Hepatocyte (in vitro differentiated cells): ENCODE data around the gene TRIM39. TPM values are rescaled to one million over a fixed set of nuclear protein-coding genes. Genes with fewer than 3 reads are reported as not detected.

Experiments used
- DNase-seq: peaks from one replicate; pipeline ENCODE4 v3.0.0-alpha.2; 2016; ENCODE audit warnings: low spot score
- H2AFZ ChIP-seq: fragments of 200-600 bp; sonication (generic); 2 replicates; pipeline ENCODE4 v1.6.0; 2016; ENCODE audit warnings: antibody characterized with exemption, mild to moderate bottlenecking
- H3K27ac ChIP-seq: fragments of 200-600 bp; sonication (generic); 2 replicates; pipeline ENCODE4 v1.5.1; 2016; ENCODE audit warnings: mild to moderate bottlenecking
- H3K27me3 ChIP-seq: fragments of 200-600 bp; sonication (generic); 2 replicates; pipeline ENCODE4 v1.6.1; 2016
- H3K36me3 ChIP-seq: fragments of 200-600 bp; sonication (generic); replicated peaks from 2 replicates; pipeline ENCODE4 v1.5.1; 2016; ENCODE audit warnings: low read depth; ENCODE audit not compliant: insufficient read depth
- H3K4me1 ChIP-seq: fragments of 200-600 bp; sonication (generic); 2 replicates; pipeline ENCODE4 v1.5.1; 2016; ENCODE audit warnings: mild to moderate bottlenecking, moderate library complexity; ENCODE audit not compliant: insufficient read depth
- H3K4me2 ChIP-seq: fragments of 200-600 bp; sonication (generic); 2 replicates; pipeline ENCODE4 v1.6.0; 2016
- H3K4me3 ChIP-seq: fragments of 200-600 bp; sonication (generic); 2 replicates; pipeline ENCODE4 v1.5.1; 2016; ENCODE audit warnings: mild to moderate bottlenecking
- H3K79me2 ChIP-seq: fragments of 200-600 bp; sonication (generic); 2 replicates; pipeline ENCODE4 v1.6.0; 2017; ENCODE audit warnings: mild to moderate bottlenecking
- H3K9me2 ChIP-seq: fragments of 200-600 bp; sonication (generic); replicated peaks from 2 replicates; pipeline ENCODE4 v1.6.0; 2017; ENCODE audit warnings: mild to moderate bottlenecking; ENCODE audit not compliant: insufficient read depth
- H3K9me3 ChIP-seq: fragments of 200-600 bp; sonication (generic); 2 replicates; pipeline ENCODE4 v1.5.1; 2016; ENCODE audit warnings: low read depth, mild to moderate bottlenecking
- H4K20me1 ChIP-seq: fragments of 200-600 bp; sonication (generic); 2 replicates; pipeline ENCODE4 v1.6.0; 2016; ENCODE audit warnings: mild to moderate bottlenecking; ENCODE audit not compliant: insufficient read depth, poor library complexity, severe bottlenecking
- CTCF ChIP-seq: fragments of 200-600 bp; sonication (generic); IDR thresholded peaks from 2 replicates; pipeline ENCODE4 v1.5.1; 2016; ENCODE audit warnings: antibody characterized with exemption, mild to moderate bottlenecking; ENCODE audit not compliant: poor library complexity
- EZH2 ChIP-seq: fragments of 200-600 bp; sonication (generic); IDR thresholded peaks from 2 replicates; pipeline ENCODE4 v1.6.1; 2016; ENCODE audit warnings: antibody characterized with exemption, mild to moderate bottlenecking, borderline replicate concordance
- EZH2phosphoT487 ChIP-seq: fragments of 200-600 bp; sonication (generic); IDR thresholded peaks from one replicate; pipeline ENCODE4 v1.6.1; 2018; ENCODE audit warnings: antibody characterized with exemption, mild to moderate bottlenecking, low read depth, moderate library complexity; ENCODE audit not compliant: unreplicated experiment, severe bottlenecking
- WGBS: methylation state at CpG from one replicate; pipeline ENCODE4 v1.1.6; 2016; ENCODE audit warnings: low lambda C conversion rate; ENCODE audit errors: missing lambda C conversion rate; 5-methylcytosine and 5-hydroxymethylcytosine counted together
- polyA plus RNA-seq: library from polyadenylated mRNA; unstranded; fragments of >200 nt; fragmentation: Nextera tagmentation; extraction: Ambion mirVana; gene quantifications from 2 replicates; pipeline ENCODE4 v1.2.1, GENCODE V29; 2016
- total RNA-seq: library from RNA; depleted of rRNA; stranded (reverse); fragments of >200 nt; gene quantifications from 2 replicates; pipeline ENCODE4 v1.2.3, GENCODE V29; 2014

The TRIM39 gene
- total and polyA plus RNA-seq, 2 experiments from 2014 or later, result 7.8 to 8.8 TPM

GRCh38 chr6:30287139-30287538, 39.6 kb upstream of the TRIM39 start:
- Histone ChIP-seq H2AFZ (no peak overlapping the region), H3K4me2 (no peak overlapping the region), H3K4me1 (no peaks in the 10 kb centered on the region), H3K27ac (no peak overlapping the region), H3K79me2 (no peaks in the 10 kb centered on the region), H3K36me3 (no peaks in the 10 kb centered on the region), H3K9me2 (no peaks in the 10 kb centered on the region), H3K27me3 (no peaks in the 10 kb centered on the region), H3K4me3 (no peak overlapping the region), H3K9me3 (peaks cover 50% of the 10 kb centered on the region), H4K20me1 (no peaks in the 10 kb centered on the region)
- TF ChIP-seq EZH2phosphoT487 (no peak), EZH2 (no peak), CTCF (no peak)
- no peak for DNase-seq
- 100% methylated on average over 1 of the region's 1 CpG for WGBS

GRCh38 chr6:30295837-30296236, 30.9 kb upstream of the TRIM39 start:
- Histone ChIP-seq H3K4me1 (no peaks in the 10 kb centered on the region), H3K79me2 (peaks cover 8% of the 10 kb centered on the region), H3K27me3 (no peaks in the 10 kb centered on the region), H4K20me1 (peaks cover 2% of the 10 kb centered on the region), H3K36me3 (no peaks in the 10 kb centered on the region), H3K9me3 (no peaks in the 10 kb centered on the region), H3K27ac (no peak overlapping the region), H2AFZ (no peak overlapping the region), H3K9me2 (no peaks in the 10 kb centered on the region), H3K4me2 (no peak overlapping the region), H3K4me3 (no peak overlapping the region)
- WGBS, result 95% methylated on average over 2 of the region's 2 CpGs
- DNase-seq, result no peak
- TF ChIP-seq CTCF (no peak), EZH2 (no peak), EZH2phosphoT487 (no peak)

GRCh38 chr6:30304002-30304401, 22.7 kb upstream of the TRIM39 start:
- no peaks in the 10 kb centered on the region for H3K4me1 ChIP-seq
- no peaks in the 10 kb centered on the region for H3K9me2 ChIP-seq
- H3K36me3 ChIP-seq, result no peaks in the 10 kb centered on the region
- DNase-seq, result no peak
- H3K27ac ChIP-seq, result no peak overlapping the region
- H3K79me2 ChIP-seq, result peaks cover 57% of the 10 kb centered on the region
- no peak overlapping the region for H3K4me3 ChIP-seq
- WGBS, result 93% methylated on average over 2 of the region's 2 CpGs
- no peaks in the 10 kb centered on the region for H3K27me3 ChIP-seq
- no peak overlapping the region for H2AFZ ChIP-seq
- no peak overlapping the region for H3K4me2 ChIP-seq
- no peak for TF ChIP-seq EZH2phosphoT487
- TF ChIP-seq CTCF, result no peak
- TF ChIP-seq EZH2, result no peak
- peaks cover 13% of the 10 kb centered on the region for H4K20me1 ChIP-seq
- H3K9me3 ChIP-seq, result no peaks in the 10 kb centered on the region

- H3K27ac ChIP-seq, result no peak overlapping the region
- no peaks in the 10 kb centered on the region for H3K27me3 ChIP-seq
- H3K79me2 ChIP-seq, result peaks cover 99% of the 10 kb centered on the region
- no peak overlapping the region for H2AFZ ChIP-seq
- WGBS, result 57% methylated on average over 3 of the region's 3 CpGs
- H3K4me2 ChIP-seq, result no peak overlapping the region
- no peak overlapping the region for H3K4me3 ChIP-seq
- H3K4me1 ChIP-seq, result no peaks in the 10 kb centered on the region
- H3K9me3 ChIP-seq, result no peaks in the 10 kb centered on the region
- TF ChIP-seq EZH2phosphoT487 (no peak), EZH2 (no peak), CTCF (no peak)
- DNase-seq, result no peak
- no peaks in the 10 kb centered on the region for H3K36me3 ChIP-seq
- H4K20me1 ChIP-seq, result peaks cover 51% of the 10 kb centered on the region
- no peaks in the 10 kb centered on the region for H3K9me2 ChIP-seq
Measured at GRCh38 chr6:30311101-30311500, 15.6 kb upstream of the TRIM39 start.
